LNCAP (cell line): ENCODE results near the gene TMEM119.

Experiments used
- CTCF ChIP-seq: fragments of 450-650 bp; IDR thresholded peaks from 2 replicates; pipeline ENCODE4 v1.5.1; 2017; ENCODE audit warnings: mild to moderate bottlenecking

TMEM119 gene

GRCh38 chr12:108596854-108597558 is 878 bp downstream of the TMEM119 start:
- TF ChIP-seq CTCF: no peak

- no peak for TF ChIP-seq CTCF
Measured at GRCh38 chr12:108595711-108596647, 1.9 kb downstream of the TMEM119 start.

GRCh38 chr12:108594960-108595710 is 2.7 kb downstream of the TMEM119 start:
- TF ChIP-seq CTCF: no peak

- no peak for TF ChIP-seq CTCF
Measured at GRCh38 chr12:108594323-108594903, 3.5 kb downstream of the TMEM119 start.

- no peak for TF ChIP-seq CTCF
Measured at GRCh38 chr12:108592033-108592909, 5.6 kb downstream of the TMEM119 start.

- no peak for TF ChIP-seq CTCF
Measured at GRCh38 chr12:108591267-108591980, 6.5 kb downstream of the TMEM119 start.
